HUES48 (cell line): ENCODE measurements around the gene B3GNT4.

Source experiments
- H3K27ac ChIP-seq: one replicate; pipeline ENCODE4 v1.7.0; 2013; ENCODE audit warnings: low read depth, low read length, inconsistent platforms
- H3K27me3 ChIP-seq: 2 replicates; pipeline ENCODE4 v1.6.1; 2013; ENCODE audit warnings: mild to moderate bottlenecking, low read length; ENCODE audit not compliant: control insufficient read depth, insufficient read depth
- H3K36me3 ChIP-seq: 2 replicates; pipeline ENCODE4 v1.6.1; 2013; ENCODE audit warnings: low read length; ENCODE audit not compliant: control insufficient read depth, insufficient read depth
- H3K4me1 ChIP-seq: 2 replicates; pipeline ENCODE4 v1.6.1; 2013; ENCODE audit warnings: mild to moderate bottlenecking, low read length; ENCODE audit not compliant: control insufficient read depth, insufficient read depth
- H3K4me3 ChIP-seq: 2 replicates; pipeline ENCODE4 v1.5.1; 2013; ENCODE audit warnings: mild to moderate bottlenecking, low read depth, low read length
- H3K9ac ChIP-seq: 2 replicates; pipeline ENCODE4 v1.6.1; 2013; ENCODE audit warnings: mild to moderate bottlenecking, low read depth, low read length, moderate library complexity
- H3K9me3 ChIP-seq: 2 replicates; pipeline ENCODE4 v1.6.1; 2013; ENCODE audit warnings: low read length; ENCODE audit not compliant: control insufficient read depth, insufficient read depth

B3GNT4 gene

DNA sequence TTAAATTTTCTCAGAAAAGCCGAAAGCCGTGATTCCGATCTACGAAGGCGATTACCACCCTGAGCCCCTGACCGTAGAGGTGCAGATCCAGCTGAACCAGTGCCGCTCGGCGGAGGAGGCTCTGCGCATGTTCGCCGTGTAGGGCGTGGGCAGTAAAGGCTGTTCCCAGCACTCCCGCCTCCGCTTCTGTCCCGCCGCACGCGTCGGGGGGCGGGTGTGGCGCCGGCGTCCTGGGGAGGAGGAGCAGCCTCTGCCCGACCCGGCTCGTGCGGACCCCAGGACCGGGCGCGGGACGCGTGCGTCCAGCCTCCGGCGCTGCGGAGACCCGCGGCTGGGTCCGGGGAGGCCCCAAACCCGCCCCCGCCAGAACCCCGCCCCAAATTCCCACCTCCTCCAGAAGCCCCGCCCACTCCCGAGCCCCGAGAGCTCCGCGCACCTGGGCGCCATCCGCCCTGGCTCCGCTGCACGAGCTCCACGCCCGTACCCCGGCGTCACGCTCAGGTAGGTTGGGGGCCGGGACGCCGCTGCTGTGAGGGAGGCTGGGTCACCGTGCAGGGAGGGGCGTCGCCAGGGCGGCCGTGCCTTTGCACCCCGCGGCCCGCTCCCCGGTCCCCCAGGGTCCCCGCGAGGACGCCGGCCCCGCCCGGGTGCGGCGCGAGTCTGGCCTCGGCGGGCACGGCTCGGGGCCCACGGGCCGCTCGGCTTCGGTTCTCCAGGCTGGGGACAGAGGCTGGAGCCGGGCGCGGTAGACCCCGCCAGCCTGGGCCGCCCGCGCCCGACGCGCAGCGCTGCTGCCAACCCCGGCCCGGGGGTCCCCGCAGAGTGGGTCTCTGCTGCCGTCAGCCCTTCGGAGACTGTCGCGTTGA lies at the start of gene B3GNT4:
B3GNT4 (plus strand) TSS at position 409 of the 866 bp plus-strand sequence. CDS start 910 bp downstream, outside the sequence.
- Histone ChIP-seq H3K4me1 (peaks cover 11% of the 10 kb centered on the region; the same call in 1 of the 2 replicates), H3K27me3 (peaks cover 46% of the 10 kb centered on the region), H3K4me3 (peak within 1 kb of the TSS; percentile 69), H3K9ac (no peak within 1 kb of the TSS), H3K9me3 (no peaks in the 10 kb centered on the region), H3K36me3 (peaks cover 18% of the 10 kb centered on the region), H3K27ac (no peak within 1 kb of the TSS)

DNA sequence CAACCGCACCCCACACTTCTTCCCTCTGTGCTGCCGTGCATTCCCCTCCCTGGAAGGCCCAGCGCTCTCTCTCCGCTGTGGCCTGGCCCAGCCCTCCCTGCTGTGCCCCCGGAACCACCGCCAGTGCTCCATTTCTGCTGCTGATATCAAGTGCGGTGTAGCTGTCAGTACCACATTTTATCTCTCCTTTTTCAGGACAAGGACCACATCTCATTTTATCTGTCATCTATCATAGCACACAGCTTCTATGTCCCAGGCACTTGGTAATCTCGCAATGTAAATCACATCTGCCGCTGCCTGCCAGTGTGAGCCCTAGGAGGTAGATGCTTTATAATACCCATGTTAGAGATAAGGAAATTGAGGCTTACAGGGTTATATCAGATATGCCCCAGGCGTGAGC lies 47.8 kb upstream of the B3GNT4 start:
- Histone ChIP-seq H3K27me3 (no peaks in the 10 kb centered on the region), H3K4me3 (no peak overlapping the region), H3K27ac (no peak overlapping the region), H3K9ac (no peak overlapping the region), H3K4me1 (no peaks in the 10 kb centered on the region; the same call in 1 of the 2 replicates), H3K9me3 (no peaks in the 10 kb centered on the region), H3K36me3 (no peaks in the 10 kb centered on the region)

DNA sequence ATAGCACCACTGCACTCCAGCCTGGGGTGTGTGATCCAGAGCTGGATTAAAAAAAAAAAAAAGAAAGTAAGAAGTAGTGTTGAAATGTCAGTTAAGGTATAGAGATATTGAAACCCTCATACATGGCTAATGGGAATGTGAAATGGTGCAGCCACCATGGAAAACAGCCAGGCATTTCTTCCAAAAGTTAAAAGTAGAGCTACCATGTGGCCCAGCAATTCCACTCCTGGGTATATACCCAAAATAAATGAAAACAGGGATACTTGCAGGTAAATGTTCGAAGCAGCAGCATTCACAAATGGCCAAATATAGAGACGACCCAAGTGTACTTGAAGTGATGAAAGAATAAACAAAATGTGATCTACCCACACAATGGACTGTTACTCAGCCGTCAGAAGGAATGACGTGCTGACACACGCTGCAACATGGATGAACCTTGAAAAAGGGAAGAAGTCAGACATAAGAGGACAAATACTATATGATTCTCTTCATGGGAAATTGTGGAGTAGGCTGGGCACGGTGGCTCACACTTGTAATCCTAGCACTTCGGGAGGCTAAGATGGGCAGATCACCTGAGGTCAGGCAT lies 44.7 kb upstream of the B3GNT4 start:
- H3K36me3 ChIP-seq = no peaks in the 10 kb centered on the region

DNA sequence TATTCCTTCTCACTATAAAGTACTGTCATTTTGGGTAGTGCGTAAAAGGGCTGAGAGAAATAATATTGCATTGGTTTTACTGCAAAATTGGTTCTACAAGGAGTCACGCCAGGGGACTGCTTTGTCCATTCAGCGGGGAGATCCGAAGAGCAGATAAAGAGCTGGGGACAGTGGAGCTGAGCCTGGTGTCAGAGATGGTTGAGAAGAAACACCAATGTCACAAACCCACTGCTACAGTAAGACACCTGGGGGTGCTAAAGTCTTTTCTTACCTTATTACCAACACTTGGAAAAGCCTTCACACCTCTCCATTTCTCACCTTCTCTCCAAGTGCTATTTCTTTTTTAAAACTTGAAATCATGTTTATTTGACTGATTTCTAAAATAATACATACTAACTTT lies 43.6 kb upstream of the B3GNT4 start:
- no peaks in the 10 kb centered on the region for H3K27me3 ChIP-seq
- no peak overlapping the region for H3K9ac ChIP-seq
- no peaks in the 10 kb centered on the region; the same call in 1 of the 2 replicates for H3K4me1 ChIP-seq
- H3K36me3 ChIP-seq = no peaks in the 10 kb centered on the region
- no peaks in the 10 kb centered on the region for H3K9me3 ChIP-seq
- no peak overlapping the region for H3K27ac ChIP-seq
- no peak overlapping the region for H3K4me3 ChIP-seq

More for the DNA sequence above, 44.7 kb upstream of the B3GNT4 start:
- Histone ChIP-seq H3K27ac (no peak overlapping the region), H3K9ac (no peak overlapping the region), H3K27me3 (no peaks in the 10 kb centered on the region), H3K9me3 (no peaks in the 10 kb centered on the region), H3K4me3 (no peak overlapping the region), H3K4me1 (no peaks in the 10 kb centered on the region; the same call in 1 of the 2 replicates)

DNA sequence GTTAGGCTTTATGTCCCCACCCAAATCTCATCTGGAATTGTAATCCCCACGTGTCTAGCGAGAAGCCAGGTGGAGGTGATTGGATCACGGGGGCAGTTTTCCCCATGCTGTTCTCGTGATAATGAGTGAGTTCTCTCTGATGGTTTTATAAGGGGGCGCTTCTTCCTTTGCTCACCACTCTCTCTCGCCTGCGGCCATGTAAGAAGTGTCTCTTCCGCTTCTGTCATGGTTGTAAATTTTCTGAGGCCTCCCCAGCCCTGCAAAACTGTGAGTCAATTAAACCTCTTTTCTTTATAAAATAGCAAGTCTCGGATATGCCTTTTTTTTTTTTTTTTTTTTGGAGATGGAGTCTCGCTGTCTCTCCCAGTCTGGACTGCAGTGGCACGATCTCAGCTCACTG lies 42.7 kb upstream of the B3GNT4 start:
- no peaks in the 10 kb centered on the region for H3K27me3 ChIP-seq
- H3K4me3 ChIP-seq = no peak overlapping the region
- H3K36me3 ChIP-seq = no peaks in the 10 kb centered on the region
- H3K4me1 ChIP-seq = no peaks in the 10 kb centered on the region; the same call in 1 of the 2 replicates
- H3K9me3 ChIP-seq = no peaks in the 10 kb centered on the region
- no peak overlapping the region for H3K27ac ChIP-seq
- no peak overlapping the region for H3K9ac ChIP-seq

DNA sequence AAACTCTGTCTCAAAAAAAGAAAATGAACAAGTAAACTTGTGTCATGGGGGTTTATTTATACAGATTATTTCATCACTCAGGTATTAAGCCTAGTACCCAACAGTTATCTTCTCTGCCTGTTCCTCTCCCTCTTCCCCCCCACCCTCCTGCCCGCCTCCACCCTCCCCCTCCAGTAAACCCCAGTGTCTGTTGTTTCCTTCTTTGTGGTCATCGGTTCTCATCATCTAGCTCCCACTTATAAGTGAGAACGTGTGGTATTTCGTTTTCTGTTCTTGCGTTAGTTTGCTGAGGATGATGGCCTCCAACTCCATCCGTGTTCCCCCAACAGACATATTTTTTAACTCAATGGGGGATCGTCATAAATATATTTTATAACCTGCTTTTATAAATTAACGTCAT lies 41.8 kb upstream of the B3GNT4 start:
- Histone ChIP-seq H3K36me3 (no peaks in the 10 kb centered on the region), H3K27ac (no peak overlapping the region), H3K4me3 (no peak overlapping the region), H3K9me3 (no peaks in the 10 kb centered on the region), H3K9ac (no peak overlapping the region), H3K4me1 (no peaks in the 10 kb centered on the region), H3K27me3 (no peaks in the 10 kb centered on the region)

DNA sequence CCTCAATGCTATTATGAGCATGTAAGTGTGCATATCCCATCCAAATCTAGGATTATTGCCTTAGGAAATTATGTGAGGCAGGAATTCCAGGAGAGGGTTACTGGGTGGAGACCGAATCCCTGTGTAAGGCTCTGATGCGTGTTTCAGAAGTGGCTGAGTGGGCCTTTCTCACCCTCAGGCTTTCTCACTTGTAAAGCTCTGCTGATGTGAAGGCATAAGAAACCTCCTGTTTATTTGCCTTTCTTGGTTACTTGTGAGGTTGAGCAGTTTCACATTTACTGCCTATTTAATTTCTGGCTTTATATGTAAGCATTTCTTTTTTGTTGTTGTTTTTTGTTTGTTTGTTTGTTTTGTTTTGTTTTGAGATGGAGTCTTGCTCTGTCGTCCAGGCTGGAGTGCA lies 40.5 kb upstream of the B3GNT4 start:
- Histone ChIP-seq H3K4me1 (no peaks in the 10 kb centered on the region), H3K4me3 (no peak overlapping the region), H3K9me3 (no peaks in the 10 kb centered on the region), H3K9ac (no peak overlapping the region), H3K27ac (no peak overlapping the region), H3K27me3 (no peaks in the 10 kb centered on the region), H3K36me3 (no peaks in the 10 kb centered on the region)

DNA sequence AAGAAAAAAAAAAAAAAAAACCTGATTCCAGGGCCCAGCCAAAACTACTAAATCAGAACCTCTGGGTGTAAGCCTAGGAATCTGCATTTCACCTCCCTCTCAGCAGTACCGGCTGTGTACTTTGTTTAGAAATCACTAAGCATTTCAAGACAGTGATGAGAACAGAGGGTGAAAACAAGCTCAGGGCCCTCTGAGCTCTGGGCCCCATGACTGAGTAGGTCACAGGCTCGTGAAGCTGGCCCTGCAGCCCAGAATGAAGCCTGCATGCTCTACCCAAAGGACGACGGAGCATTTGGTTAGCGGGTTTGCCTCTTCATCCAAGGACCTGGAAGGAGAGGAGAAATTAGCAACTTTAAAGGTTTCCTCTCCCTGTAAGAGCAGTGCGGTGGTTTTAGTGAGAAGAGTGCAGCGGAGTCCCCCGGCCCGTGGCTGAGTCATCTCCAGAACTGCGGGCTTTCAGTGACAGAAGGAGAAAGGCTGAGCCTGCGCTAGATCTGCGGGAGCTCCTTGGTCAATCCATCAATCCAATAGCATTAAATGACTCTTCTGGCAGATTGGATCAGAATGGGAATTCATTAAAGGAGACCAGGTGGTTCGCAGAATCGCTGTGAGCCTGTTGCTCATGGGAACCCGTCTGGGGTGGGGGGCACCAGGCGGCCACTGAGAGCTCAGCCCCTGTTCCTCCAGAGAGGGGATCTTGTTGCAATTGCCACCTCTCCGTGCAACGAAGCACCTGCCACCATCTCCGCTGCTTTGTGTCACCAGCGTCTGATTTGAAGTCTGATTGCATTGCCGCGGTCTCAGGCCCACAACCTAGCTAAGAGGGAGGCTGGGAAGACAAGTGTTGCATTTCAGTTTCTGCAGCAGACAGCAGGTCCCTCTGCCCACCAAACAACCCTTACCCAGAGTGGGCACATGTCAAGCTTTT lies 36.8 kb upstream of the B3GNT4 start:
- Histone ChIP-seq H3K27me3 (no peaks in the 10 kb centered on the region), H3K9me3 (no peaks in the 10 kb centered on the region), H3K36me3 (no peaks in the 10 kb centered on the region), H3K9ac (no peak overlapping the region), H3K27ac (no peak overlapping the region), H3K4me3 (no peak overlapping the region), H3K4me1 (no peaks in the 10 kb centered on the region)

DNA sequence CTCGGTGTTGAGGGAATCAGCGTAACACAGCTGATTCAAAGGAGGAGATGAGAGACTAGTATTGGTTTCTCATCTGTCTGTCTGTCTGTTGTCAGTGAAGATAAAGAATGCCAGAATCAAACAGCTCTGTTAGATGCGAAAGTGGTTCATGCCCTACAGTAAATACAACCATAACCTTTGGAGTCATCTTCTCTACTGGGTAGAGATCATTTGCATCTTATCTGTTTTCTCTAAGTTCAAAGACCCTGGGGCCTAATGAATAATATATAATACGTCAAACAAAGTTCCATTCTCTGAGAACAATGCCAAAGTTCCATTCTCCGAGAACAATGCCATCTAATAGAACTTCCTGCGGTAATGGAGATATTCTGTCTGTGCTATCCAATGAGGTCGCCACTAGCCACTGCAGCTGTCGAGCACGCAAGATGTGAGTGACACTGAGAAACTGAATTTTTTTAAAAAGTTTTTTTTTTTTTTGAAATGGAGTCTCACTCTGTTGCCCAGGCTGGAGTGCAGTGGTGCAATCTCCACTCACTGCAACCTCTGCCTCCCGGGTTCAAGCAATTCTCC lies 36.1 kb upstream of the B3GNT4 start:
- no peak overlapping the region for H3K4me3 ChIP-seq
- H3K27me3 ChIP-seq = no peaks in the 10 kb centered on the region
- H3K36me3 ChIP-seq = no peaks in the 10 kb centered on the region
- no peak overlapping the region for H3K27ac ChIP-seq
- H3K9me3 ChIP-seq = no peaks in the 10 kb centered on the region
- no peak overlapping the region for H3K9ac ChIP-seq
- H3K4me1 ChIP-seq = no peaks in the 10 kb centered on the region

DNA sequence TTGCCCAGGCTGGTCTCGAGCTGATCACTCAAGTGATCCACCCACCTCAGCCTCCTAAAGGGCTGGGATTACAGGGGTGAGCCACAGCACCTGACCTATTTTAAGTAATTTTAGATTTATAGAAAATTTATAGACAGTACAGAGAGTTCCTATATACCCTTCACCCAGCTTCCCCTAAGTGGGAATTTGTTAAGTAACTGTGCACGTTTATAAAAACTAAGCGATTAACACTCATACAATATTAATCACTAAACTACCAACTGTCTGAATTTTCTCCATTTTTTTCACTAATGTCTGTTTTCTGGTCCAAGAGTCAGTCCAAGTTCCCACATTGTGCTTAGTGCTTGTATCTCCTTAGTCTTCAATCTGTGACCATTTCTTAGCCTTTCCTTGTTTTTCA lies 35.0 kb upstream of the B3GNT4 start:
- Histone ChIP-seq H3K4me1 (no peaks in the 10 kb centered on the region), H3K27ac (no peak overlapping the region), H3K9ac (no peak overlapping the region), H3K4me3 (no peak overlapping the region), H3K9me3 (no peaks in the 10 kb centered on the region), H3K36me3 (no peaks in the 10 kb centered on the region), H3K27me3 (no peaks in the 10 kb centered on the region)
